Subcutaneous abdominal adipose tissue (tissue), 5 donors: ENCODE results near the gene HSDL1.

Experiments
- H3K27ac ChIP-seq: one replicate; pipeline ENCODE4 v1.7.0; 2013; ENCODE audit warnings: low read depth, mild to moderate bottlenecking, inconsistent platforms, low read length, moderate library complexity
- H3K27me3 ChIP-seq, 5 donors: one replicate each; pipeline ENCODE4 v1.7.0; 2013; ENCODE audit warnings: low read length in 5 of 5, inconsistent platforms in 1 of 5; ENCODE audit not compliant: control insufficient read depth in 5 of 5, insufficient read depth in 4 of 5
- H3K36me3 ChIP-seq, 5 donors: one replicate each; pipeline ENCODE4 v1.7.0; 2013; ENCODE audit warnings: low read length in 5 of 5; ENCODE audit not compliant: control insufficient read depth in 5 of 5, insufficient read depth in 5 of 5
- H3K4me1 ChIP-seq, 5 donors: one replicate each; pipeline ENCODE4 v1.7.0; 2013; ENCODE audit warnings: low read length in 5 of 5, mild to moderate bottlenecking in 3 of 5, moderate library complexity in 1 of 5; ENCODE audit not compliant: control insufficient read depth in 5 of 5, insufficient read depth in 5 of 5
- H3K4me3 ChIP-seq, 5 donors: one replicate each; pipeline ENCODE4 v1.7.0; 2013; ENCODE audit warnings: low read length in 5 of 5, low read depth in 1 of 5
- H3K9ac ChIP-seq, 5 donors: one replicate each; pipeline ENCODE4 v1.7.0; 2013; ENCODE audit warnings: low read length in 5 of 5, mild to moderate bottlenecking in 4 of 5, moderate library complexity in 3 of 5
- H3K9me3 ChIP-seq, 5 donors: one replicate each; pipeline ENCODE4 v1.7.0; 2013; ENCODE audit warnings: low read length in 5 of 5; ENCODE audit not compliant: control insufficient read depth in 5 of 5
- donor health status: healthy.
- donor health status: healthy.
- donor health status: healthy.
- donor health status: healthy.
- donor health status: healthy.

HSDL1 gene

DNA sequence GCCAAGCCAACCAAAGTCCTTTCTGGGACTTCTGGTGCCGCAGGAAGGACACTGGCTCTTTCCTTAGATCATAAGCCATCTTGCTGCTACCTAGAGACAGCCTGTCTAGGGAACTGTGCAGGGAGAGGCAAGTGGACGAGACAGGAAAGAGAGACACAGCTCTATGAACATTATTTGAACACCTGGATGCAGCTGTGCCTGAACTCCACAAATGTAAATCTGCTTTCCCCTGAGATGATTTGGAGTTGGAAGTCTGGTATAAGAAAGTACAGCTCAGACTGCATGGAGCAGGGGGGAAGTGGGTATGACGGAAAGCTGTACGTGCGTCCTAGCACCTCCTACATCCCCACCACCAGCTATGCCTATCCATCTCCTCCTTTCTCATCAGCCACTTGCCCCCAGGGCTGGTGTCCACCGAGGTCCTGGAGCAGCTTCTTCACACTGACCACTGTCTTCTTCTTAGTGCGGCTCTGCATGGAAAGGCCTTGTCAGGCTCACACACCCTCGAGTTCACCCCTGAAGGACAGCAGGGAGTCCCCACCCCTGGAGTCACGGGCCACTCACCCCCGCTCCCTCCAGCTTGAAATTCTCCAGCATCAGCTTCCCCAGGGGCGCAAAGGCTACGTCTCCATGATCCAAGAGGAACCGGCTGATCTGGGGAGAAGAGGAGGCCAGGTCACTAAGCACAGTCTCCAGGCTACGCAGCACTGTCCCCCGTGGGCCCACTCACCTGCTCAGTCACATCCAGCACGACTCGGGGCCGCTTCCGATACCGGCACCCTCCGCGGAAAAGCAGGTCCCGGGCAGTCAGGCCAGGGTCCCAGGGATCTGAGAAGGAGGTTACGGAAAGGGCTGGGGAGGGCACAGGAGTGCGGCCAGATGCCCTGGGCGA, 37.9 kb upstream of the HSDL1 start:
- H3K9ac ChIP-seq = peak overlapping the region in 1 of 5 donors; percentile 48
- H3K9me3 ChIP-seq = no peaks in the 10 kb centered on the region
- H3K4me3 ChIP-seq = no peak overlapping the region
- peaks cover 2 to 43% (median 16%) of the 10 kb centered on the region in 5 donors for H3K4me1 ChIP-seq
- H3K27me3 ChIP-seq = no peaks in the 10 kb centered on the region
- no peak overlapping the region for H3K27ac ChIP-seq
- peaks cover 0 to 73% (median 60%) of the 10 kb centered on the region in 5 donors for H3K36me3 ChIP-seq

DNA sequence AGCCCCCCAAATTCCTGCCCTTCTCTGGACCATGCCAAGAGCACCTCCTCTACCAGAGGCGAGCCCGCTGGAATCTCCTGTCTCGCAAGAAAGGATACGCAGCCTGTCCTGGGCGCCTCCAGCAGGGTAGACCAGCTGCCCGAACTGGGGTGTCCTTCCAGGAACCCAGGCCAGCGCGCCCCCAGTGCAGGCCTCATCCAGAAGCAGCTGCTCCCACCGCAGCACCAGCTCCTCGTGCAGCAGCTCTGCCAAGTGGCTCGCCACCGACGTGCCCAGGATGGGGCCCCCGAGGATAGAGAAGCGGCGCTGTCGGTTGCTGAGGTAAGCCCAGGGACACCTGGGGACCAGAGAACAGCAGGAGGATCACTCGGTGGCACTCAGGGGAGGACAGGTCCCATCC, 37.1 kb upstream of the HSDL1 start:
- Histone ChIP-seq H3K4me1 (peaks cover 2 to 48% (median 23%) of the 10 kb centered on the region in 5 donors), H3K36me3 (peaks cover 0 to 76% (median 60%) of the 10 kb centered on the region in 5 donors), H3K4me3 (no peak overlapping the region), H3K9ac (no peak overlapping the region), H3K9me3 (no peaks in the 10 kb centered on the region), H3K27me3 (no peaks in the 10 kb centered on the region), H3K27ac (no peak overlapping the region)

DNA sequence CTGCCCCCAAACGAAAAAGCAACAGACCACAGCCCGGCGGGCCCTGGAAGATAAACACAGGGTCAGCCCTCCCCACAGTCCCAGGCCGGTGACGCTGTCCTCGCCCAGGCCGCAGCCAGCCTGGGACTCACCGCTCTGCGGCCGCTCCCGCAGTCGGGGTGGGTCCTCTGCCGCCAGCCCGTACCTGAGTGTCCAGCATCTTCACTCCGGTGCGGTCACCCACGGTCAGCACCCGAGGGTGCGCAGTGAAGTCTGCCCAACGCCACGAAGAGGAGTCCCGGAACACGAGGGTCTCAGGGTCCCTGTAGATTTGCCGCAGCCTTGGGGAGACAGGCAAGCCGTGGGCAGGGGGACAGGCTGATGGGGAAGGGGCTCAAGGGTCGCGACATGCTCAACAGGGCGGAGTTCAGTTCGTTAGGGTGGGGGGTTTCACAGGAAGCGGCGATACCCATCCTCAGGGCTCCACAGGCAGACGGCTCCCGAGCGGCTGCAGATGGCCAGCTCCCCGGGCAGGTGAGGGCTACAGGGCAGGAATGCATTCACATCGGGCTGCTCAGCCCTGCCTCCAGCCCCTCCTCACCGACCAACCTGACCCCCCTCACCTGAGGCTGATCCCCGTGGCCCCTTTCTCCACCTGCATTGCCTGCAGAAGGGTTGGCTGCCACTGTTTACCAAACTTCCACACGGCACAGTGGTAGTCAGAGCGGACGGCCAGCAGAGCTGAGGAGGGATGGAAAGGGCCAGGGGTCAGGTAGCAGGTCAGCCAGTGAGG, 36.4 kb upstream of the HSDL1 start:
- Histone ChIP-seq H3K27ac (no peak overlapping the region), H3K9me3 (no peaks in the 10 kb centered on the region), H3K4me1 (peaks cover 7 to 53% (median 28%) of the 10 kb centered on the region in 5 donors)

DNA sequence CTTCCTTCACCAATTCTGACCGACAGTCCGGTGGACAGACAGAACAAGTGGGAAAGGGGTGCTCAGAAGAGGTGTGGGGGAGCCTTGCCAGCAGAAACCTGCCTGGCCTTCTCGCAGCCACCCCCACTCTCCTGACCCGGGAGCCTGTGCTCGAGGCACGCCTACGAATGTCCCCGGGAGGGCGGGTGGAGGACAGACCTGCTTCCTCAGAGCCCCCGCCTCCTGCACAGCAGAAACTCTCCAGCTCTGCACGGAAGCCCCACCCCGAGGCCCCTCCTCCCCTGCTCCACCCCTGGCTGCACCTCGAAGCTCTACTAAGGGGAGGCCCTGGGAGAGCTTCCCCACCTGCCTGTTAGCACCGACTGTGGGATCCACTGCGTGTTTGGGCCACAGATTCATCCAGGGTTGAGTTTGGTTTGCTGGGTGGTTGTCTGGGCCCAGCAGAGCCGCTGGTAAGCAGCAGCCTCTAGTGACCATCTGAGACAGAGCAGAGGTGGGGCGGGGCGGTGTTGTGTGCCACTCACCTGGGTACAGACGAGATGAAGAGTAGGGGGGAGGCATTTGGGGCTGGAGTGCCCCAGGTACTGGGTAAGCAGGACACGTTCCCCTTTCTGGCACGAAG, 35.7 kb upstream of the HSDL1 start:
- no peaks in the 10 kb centered on the region for H3K27me3 ChIP-seq
- H3K9me3 ChIP-seq = no peaks in the 10 kb centered on the region
- no peak overlapping the region for H3K9ac ChIP-seq
- peaks cover 5 to 53% (median 28%) of the 10 kb centered on the region in 5 donors for H3K4me1 ChIP-seq
- no peak overlapping the region for H3K27ac ChIP-seq
- peaks cover 0 to 76% (median 60%) of the 10 kb centered on the region in 5 donors for H3K36me3 ChIP-seq
- no peak overlapping the region for H3K4me3 ChIP-seq

More for the DNA sequence above, 36.4 kb upstream of the HSDL1 start:
- Histone ChIP-seq H3K36me3 (peaks cover 0 to 76% (median 60%) of the 10 kb centered on the region in 5 donors), H3K27me3 (no peaks in the 10 kb centered on the region), H3K4me3 (no peak overlapping the region), H3K9ac (no peak overlapping the region)

DNA sequence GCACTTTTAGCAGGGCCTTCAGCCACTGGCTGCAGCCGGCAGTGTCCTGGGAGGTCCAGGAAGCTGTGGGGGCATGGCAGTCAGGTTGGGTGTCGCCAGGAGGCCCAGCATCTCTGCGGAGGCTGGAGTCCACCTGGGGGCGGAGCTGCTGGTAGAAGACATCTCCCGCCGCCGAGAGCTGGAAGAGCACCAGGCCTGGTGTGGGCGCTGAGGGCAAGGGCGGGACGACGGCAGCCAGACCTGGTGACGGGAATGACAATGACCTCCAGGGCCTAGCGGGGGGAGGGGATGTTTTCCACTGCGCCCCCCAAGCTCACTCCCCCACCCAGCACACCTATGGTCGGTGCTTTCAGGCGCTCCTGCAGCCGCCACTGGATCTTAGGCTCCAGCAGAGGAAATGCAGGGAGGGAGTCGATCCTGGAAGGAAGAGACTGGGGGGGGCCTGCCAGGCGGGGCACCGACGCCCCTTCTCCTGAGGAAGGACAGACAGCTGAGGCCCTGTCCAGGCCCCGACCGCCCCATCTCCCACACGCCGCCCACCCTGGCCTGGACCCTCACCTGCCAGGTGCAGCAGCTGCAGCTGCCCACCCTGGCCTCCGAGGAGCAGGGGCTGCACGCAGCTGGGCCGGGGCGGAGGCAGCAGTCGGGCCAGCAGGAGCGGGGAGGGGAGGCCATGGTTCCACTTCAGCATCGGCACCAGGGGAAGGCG, 34.8 kb upstream of the HSDL1 start:
- peaks cover 0 to 72% (median 60%) of the 10 kb centered on the region in 5 donors for H3K36me3 ChIP-seq
- no peak overlapping the region for H3K27ac ChIP-seq
- H3K9me3 ChIP-seq = no peaks in the 10 kb centered on the region
- H3K4me3 ChIP-seq = no peak overlapping the region
- H3K4me1 ChIP-seq = peaks cover 5 to 51% (median 27%) of the 10 kb centered on the region in 5 donors
- no peaks in the 10 kb centered on the region for H3K27me3 ChIP-seq
- no peak overlapping the region for H3K9ac ChIP-seq

DNA sequence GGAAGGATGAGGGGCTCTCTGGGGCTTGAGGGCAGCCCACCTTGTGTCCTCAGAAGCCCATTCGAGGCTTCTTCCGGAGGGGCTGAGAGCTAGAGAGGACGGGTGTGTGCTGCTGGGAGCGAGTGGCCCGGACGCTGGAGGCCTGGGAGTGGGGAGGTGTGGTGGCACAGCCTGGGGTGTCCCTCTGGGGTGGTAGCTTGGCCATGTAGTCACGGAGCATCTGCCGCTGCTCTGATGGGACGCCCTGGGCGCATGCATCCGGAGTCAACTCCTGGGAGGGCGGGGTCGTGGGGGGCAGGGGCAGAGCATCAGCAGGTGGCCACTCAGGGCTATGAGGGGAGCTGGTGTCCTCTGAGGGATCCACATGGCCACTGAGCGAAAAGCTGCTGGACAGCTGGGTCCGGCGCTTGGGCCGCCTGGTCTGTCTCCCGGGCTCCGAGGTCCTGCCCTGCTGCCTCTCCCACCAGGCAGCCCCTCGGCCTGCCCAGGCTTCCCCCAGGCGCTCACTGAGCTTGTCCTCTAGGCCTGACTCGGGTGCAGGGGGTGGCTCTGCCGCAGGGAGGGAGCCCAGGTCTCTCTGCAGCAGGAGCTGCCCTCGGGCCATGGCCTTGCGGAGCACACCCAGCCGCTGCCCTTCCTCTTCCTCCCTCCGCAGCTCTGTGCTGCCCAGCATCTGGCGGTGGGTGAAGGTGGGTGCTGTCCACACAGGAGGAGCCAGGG, 34.1 kb upstream of the HSDL1 start:
- Histone ChIP-seq H3K9me3 (no peaks in the 10 kb centered on the region), H3K27me3 (no peaks in the 10 kb centered on the region), H3K9ac (peak overlapping the region in 1 of 5 donors; percentile 48), H3K36me3 (peaks cover 0 to 64% (median 60%) of the 10 kb centered on the region in 5 donors), H3K4me3 (no peak overlapping the region), H3K27ac (no peak overlapping the region), H3K4me1 (peaks cover 5 to 44% (median 27%) of the 10 kb centered on the region in 5 donors)

DNA sequence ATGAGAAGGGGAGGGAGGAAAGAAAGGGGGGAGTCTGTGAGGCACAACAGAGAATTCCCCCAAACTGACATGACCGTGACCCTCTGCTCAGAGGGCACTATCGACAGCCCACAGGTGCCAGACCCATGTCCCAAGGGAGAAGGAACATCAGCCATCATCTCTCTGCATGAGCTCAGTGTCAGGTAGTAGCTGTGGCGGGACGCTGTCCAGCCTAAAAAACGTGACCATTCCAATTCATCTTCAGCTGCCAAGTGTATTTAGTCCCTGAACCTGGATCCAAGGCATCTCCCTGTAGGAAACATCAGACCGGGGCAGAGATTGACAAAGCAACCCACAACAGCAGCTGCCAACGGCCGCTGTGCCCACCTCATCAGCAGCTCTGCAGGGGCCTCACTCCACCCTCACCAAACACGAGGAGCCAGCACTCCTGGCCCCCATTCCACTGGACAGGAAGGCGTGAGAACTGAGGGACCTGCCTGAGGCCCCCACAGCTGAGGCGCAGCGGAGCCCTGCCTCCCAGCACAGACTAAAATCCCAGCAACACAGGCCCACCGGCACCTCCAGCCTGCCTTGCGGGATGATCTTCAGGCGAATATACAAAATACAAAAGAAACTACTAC, 33.3 kb upstream of the HSDL1 start:
- Histone ChIP-seq H3K4me3 (no peak overlapping the region), H3K9ac (peak overlapping the region in 1 of 5 donors; percentile 48), H3K27ac (peak overlapping the region; percentile 71), H3K4me1 (peaks cover 5 to 36% (median 27%) of the 10 kb centered on the region in 5 donors), H3K36me3 (peaks cover 0 to 58% (median 53%) of the 10 kb centered on the region in 5 donors), H3K9me3 (no peaks in the 10 kb centered on the region), H3K27me3 (no peaks in the 10 kb centered on the region)

DNA sequence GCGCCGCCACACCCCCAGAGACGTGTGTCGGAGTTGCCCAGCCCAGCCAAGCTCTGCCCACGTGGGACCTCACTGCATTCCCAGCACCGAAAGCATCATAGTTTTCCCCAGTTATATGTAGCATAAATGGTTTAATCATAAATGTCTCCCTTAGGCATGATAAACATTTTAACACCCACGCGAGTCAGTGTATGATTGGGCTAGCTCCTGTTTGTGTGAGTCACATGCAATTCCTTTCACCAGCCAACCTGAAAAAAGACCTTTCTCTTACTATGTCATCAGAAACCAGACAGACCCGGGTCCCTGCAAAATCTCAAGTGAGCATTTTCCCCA, 32.7 kb upstream of the HSDL1 start:
- Histone ChIP-seq H3K4me1 (peaks cover 5 to 32% (median 27%) of the 10 kb centered on the region in 5 donors), H3K9ac (peak overlapping the region in 2 of 5 donors; percentile 20 to 21), H3K4me3 (no peak overlapping the region), H3K36me3 (peaks cover 0 to 52% (median 47%) of the 10 kb centered on the region in 5 donors), H3K27ac (peak overlapping the region; percentile 71), H3K9me3 (no peaks in the 10 kb centered on the region), H3K27me3 (no peaks in the 10 kb centered on the region)
